ENCODE data around the gene CDHR3.

The CDHR3 gene

DNA sequence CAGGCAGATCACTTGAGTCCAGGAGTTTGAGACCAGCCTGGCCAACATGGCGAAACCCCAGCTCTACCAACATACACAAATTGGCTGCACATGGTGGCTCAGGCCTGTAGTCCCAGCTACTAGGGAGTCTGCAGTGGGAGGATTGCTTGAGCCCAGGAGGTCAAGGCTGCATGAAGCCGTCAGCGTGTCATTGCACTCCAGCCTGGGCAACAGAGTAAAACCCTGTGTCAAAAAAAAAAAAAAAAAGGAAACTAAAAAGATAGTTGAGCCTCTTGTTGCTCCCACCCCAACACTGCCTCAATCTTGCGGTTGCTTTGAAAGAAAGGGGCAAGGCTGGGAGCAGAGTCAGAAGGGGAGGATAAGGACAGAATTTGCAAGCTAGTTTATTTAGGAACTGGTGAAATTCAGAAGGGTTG, 79.1 kb downstream of the CDHR3 start:
- H3K4me3 ChIP-seq (ENCODE audit: low read length), result peak overlapping the region; percentile 43
- H3K4me1 ChIP-seq (ENCODE audit: control insufficient read depth, insufficient read depth, low read length), result peaks cover 48% of the 10 kb centered on the region
- peaks cover 14% of the 10 kb centered on the region for H3K27me3 ChIP-seq (replicated peaks; ENCODE audit: control insufficient read depth, insufficient read depth, low read length)
- H3K36me3 ChIP-seq (ENCODE audit: control insufficient read depth, insufficient read depth, low read length, severe bottlenecking), result no peaks in the 10 kb centered on the region
- DNase-seq (ENCODE audit: low read depth), result no peak
- H3K9ac ChIP-seq (ENCODE audit: low read length), result peak overlapping the region; percentile 22
- H3K9me3 ChIP-seq (ENCODE audit: control insufficient read depth, low read length), result no peaks in the 10 kb centered on the region

DNA sequence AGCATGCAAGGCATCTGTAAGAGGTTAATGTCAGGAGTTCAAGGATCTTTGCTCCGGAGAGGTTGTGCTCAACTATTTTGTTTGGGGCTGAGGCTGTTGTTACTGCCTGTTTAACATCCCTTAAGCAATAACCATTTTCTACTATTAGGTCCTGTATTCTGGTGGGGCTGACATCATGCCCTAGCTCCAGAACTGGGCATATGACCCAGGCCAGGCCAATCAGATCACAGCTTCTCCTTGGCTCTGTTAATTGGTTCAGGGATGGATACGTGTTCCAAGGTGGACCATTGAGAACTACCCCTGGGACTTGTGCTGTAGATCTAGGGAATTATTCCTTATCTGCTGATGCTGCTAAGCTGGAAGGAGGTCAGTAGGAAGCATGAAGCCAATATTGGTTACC, 82.1 kb downstream of the CDHR3 start:
- H3K9ac ChIP-seq (ENCODE audit: low read length), result no peak overlapping the region
- DNase-seq (ENCODE audit: low read depth), result no peak
- H3K36me3 ChIP-seq (ENCODE audit: control insufficient read depth, insufficient read depth, low read length, severe bottlenecking), result no peaks in the 10 kb centered on the region
- peaks cover 14% of the 10 kb centered on the region for H3K27me3 ChIP-seq (replicated peaks; ENCODE audit: control insufficient read depth, insufficient read depth, low read length)
- H3K4me1 ChIP-seq (ENCODE audit: control insufficient read depth, insufficient read depth, low read length), result peaks cover 39% of the 10 kb centered on the region
- H3K4me3 ChIP-seq (ENCODE audit: low read length), result no peak overlapping the region
- H3K9me3 ChIP-seq (ENCODE audit: control insufficient read depth, low read length), result no peaks in the 10 kb centered on the region

- no peaks in the 10 kb centered on the region for H3K9me3 ChIP-seq (ENCODE audit: control insufficient read depth, low read length)
- H3K9ac ChIP-seq (ENCODE audit: low read length), result no peak overlapping the region
- peak; percentile 65 for DNase-seq (ENCODE audit: low read depth)
- peaks cover 14% of the 10 kb centered on the region for H3K27me3 ChIP-seq (replicated peaks; ENCODE audit: control insufficient read depth, insufficient read depth, low read length)
- peaks cover 41% of the 10 kb centered on the region for H3K4me1 ChIP-seq (ENCODE audit: control insufficient read depth, insufficient read depth, low read length)
- no peaks in the 10 kb centered on the region for H3K36me3 ChIP-seq (ENCODE audit: control insufficient read depth, insufficient read depth, low read length, severe bottlenecking)
- no peak overlapping the region for H3K4me3 ChIP-seq (ENCODE audit: low read length)
These were observed 82.5 kb downstream of the CDHR3 start for GRCh38 chr7:106045586-106045985.

DNA sequence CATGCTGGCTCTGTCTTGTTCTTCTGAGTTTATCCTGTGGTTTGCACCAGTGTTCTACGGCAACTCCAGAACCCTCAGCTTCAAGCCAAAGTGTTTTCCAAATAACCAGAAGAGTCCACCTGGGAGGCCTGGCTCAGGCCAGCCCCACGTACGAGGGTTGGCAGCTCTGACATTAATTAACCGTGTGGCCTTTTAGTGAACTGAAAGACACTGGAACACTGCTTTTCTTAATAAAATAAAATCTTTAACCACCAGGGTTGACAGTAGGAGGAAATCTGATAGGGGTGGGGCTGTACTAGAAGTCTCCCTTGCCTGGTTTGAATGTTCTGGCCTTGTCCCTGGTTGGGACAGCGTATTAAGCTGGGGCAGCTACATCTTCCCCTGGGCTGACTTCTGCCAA, 84.1 kb downstream of the CDHR3 start:
- Histone ChIP-seq H3K9me3 (ENCODE audit: control insufficient read depth, low read length) (no peaks in the 10 kb centered on the region), H3K27me3 (replicated peaks; ENCODE audit: control insufficient read depth, insufficient read depth, low read length) (peaks cover 14% of the 10 kb centered on the region), H3K9ac (ENCODE audit: low read length) (no peak overlapping the region), H3K36me3 (ENCODE audit: control insufficient read depth, insufficient read depth, low read length, severe bottlenecking) (no peaks in the 10 kb centered on the region), H3K4me1 (ENCODE audit: control insufficient read depth, insufficient read depth, low read length) (peaks cover 34% of the 10 kb centered on the region), H3K4me3 (ENCODE audit: low read length) (no peak overlapping the region)
- DNase-seq (ENCODE audit: low read depth), result no peak

- no peak overlapping the region for H3K9ac ChIP-seq (ENCODE audit: low read length)
- no peak overlapping the region for H3K4me3 ChIP-seq (ENCODE audit: low read length)
- peaks cover 26% of the 10 kb centered on the region for H3K4me1 ChIP-seq (ENCODE audit: control insufficient read depth, insufficient read depth, low read length)
- peaks cover 14% of the 10 kb centered on the region for H3K27me3 ChIP-seq (replicated peaks; ENCODE audit: control insufficient read depth, insufficient read depth, low read length)
- no peaks in the 10 kb centered on the region for H3K36me3 ChIP-seq (ENCODE audit: control insufficient read depth, insufficient read depth, low read length, severe bottlenecking)
- no peaks in the 10 kb centered on the region for H3K9me3 ChIP-seq (ENCODE audit: control insufficient read depth, low read length)
- no peak for DNase-seq (ENCODE audit: low read depth)
These were observed 85.0 kb downstream of the CDHR3 start for GRCh38 chr7:106047818-106048705.

DNA sequence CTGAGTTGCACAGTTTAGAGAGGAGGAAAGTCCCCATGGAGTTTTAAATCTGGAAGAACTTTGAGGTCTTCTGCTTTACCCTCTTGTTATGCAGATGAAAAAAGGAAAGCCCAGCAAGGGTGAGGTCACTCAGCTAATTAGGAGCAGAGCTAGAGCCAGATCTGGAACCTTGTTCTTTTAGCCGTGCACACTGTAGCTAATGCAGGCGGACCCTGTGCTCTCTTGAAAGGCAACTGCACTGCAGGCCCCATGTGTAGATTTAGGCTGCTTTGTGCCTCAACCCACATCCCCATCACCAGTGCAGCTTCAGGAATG, 85.6 kb downstream of the CDHR3 start:
- Histone ChIP-seq H3K4me3 (ENCODE audit: low read length) (no peak overlapping the region), H3K27me3 (replicated peaks; ENCODE audit: control insufficient read depth, insufficient read depth, low read length) (peaks cover 12% of the 10 kb centered on the region), H3K9ac (ENCODE audit: low read length) (no peak overlapping the region), H3K36me3 (ENCODE audit: control insufficient read depth, insufficient read depth, low read length, severe bottlenecking) (no peaks in the 10 kb centered on the region), H3K9me3 (ENCODE audit: control insufficient read depth, low read length) (no peaks in the 10 kb centered on the region), H3K4me1 (ENCODE audit: control insufficient read depth, insufficient read depth, low read length) (peaks cover 22% of the 10 kb centered on the region)
- DNase-seq (ENCODE audit: low read depth), result no peak

GRCh38 chr7:106049139-106049752, 86.2 kb downstream of the CDHR3 start:
- peaks cover 6% of the 10 kb centered on the region for H3K27me3 ChIP-seq (replicated peaks; ENCODE audit: control insufficient read depth, insufficient read depth, low read length)
- no peaks in the 10 kb centered on the region for H3K9me3 ChIP-seq (ENCODE audit: control insufficient read depth, low read length)
- no peak overlapping the region for H3K9ac ChIP-seq (ENCODE audit: low read length)
- peaks cover 19% of the 10 kb centered on the region for H3K4me1 ChIP-seq (ENCODE audit: control insufficient read depth, insufficient read depth, low read length)
- H3K4me3 ChIP-seq (ENCODE audit: low read length), result no peak overlapping the region
- DNase-seq (ENCODE audit: low read depth), result no peak
- H3K36me3 ChIP-seq (ENCODE audit: control insufficient read depth, insufficient read depth, low read length, severe bottlenecking), result no peaks in the 10 kb centered on the region

- H3K9ac ChIP-seq (ENCODE audit: low read length), result peak overlapping the region; percentile 41
- peak; percentile 78 for DNase-seq (ENCODE audit: low read depth)
- H3K36me3 ChIP-seq (ENCODE audit: control insufficient read depth, insufficient read depth, low read length, severe bottlenecking), result no peaks in the 10 kb centered on the region
- H3K4me1 ChIP-seq (ENCODE audit: control insufficient read depth, insufficient read depth, low read length), result peaks cover 19% of the 10 kb centered on the region
- peak overlapping the region; percentile 23 for H3K4me3 ChIP-seq (ENCODE audit: low read length)
- peaks cover 5% of the 10 kb centered on the region for H3K27me3 ChIP-seq (replicated peaks; ENCODE audit: control insufficient read depth, insufficient read depth, low read length)
- H3K9me3 ChIP-seq (ENCODE audit: control insufficient read depth, low read length), result no peaks in the 10 kb centered on the region
These were observed 87.1 kb downstream of the CDHR3 start for GRCh38 chr7:106050002-106050745.

DNA sequence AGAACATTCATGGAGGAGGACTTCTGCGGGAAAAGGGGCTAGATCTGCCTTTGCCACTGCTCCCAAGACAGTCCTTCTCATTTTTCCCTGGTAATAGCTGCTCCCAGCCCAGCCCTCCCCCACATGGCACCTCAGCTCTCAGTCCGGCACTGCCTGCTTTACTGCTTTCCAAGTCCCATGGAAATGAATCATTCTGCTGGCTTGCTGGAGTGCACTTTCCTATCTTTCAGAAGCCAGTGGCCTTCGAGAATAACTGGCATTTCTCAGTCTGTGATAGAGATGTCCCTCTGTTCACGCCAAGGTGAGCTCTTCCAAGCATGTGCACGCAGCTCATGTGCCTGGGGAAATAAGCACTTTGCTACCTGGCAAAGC, 87.7 kb downstream of the CDHR3 start:
- no peaks in the 10 kb centered on the region for H3K36me3 ChIP-seq (ENCODE audit: control insufficient read depth, insufficient read depth, low read length, severe bottlenecking)
- H3K4me1 ChIP-seq (ENCODE audit: control insufficient read depth, insufficient read depth, low read length), result peaks cover 19% of the 10 kb centered on the region

GRCh38 chr7:106052681-106053080, 89.6 kb downstream of the CDHR3 start:
- Histone ChIP-seq H3K9me3 (ENCODE audit: control insufficient read depth, low read length) (no peaks in the 10 kb centered on the region), H3K36me3 (ENCODE audit: control insufficient read depth, insufficient read depth, low read length, severe bottlenecking) (no peaks in the 10 kb centered on the region), H3K4me3 (ENCODE audit: low read length) (no peak overlapping the region), H3K4me1 (ENCODE audit: control insufficient read depth, insufficient read depth, low read length) (peaks cover 19% of the 10 kb centered on the region), H3K9ac (ENCODE audit: low read length) (no peak overlapping the region), H3K27me3 (replicated peaks; ENCODE audit: control insufficient read depth, insufficient read depth, low read length) (peaks cover 5% of the 10 kb centered on the region)
- DNase-seq (ENCODE audit: low read depth), result no peak

More for the DNA sequence above, 87.7 kb downstream of the CDHR3 start:
- peak; percentile 69 for DNase-seq (ENCODE audit: low read depth)
- Histone ChIP-seq H3K4me3 (ENCODE audit: low read length) (peak overlapping the region; percentile 23), H3K27me3 (replicated peaks; ENCODE audit: control insufficient read depth, insufficient read depth, low read length) (peaks cover 5% of the 10 kb centered on the region), H3K9me3 (ENCODE audit: control insufficient read depth, low read length) (no peaks in the 10 kb centered on the region), H3K9ac (ENCODE audit: low read length) (peak overlapping the region; percentile 41)

DNA sequence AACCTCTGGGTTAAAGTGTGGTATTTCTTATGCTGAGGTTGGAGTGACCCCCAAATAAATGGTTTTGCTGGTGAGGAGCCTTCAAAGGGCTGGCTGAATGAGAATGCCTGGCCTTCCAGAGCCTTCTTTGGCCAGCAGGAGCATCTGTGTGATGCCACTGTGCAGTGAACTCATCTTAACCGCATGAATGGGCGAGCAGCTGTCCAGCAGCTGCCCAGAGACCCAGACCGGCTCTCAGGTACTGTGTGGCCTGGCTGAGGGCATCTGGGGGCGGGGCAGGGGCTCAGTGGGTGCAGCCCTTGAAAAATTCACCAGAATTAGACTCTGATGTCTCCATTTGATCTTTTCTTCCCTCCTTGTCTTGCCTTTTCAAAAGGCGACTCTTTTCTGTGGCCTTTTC, 90.0 kb downstream of the CDHR3 start:
- Histone ChIP-seq H3K4me1 (ENCODE audit: control insufficient read depth, insufficient read depth, low read length) (peaks cover 19% of the 10 kb centered on the region), H3K4me3 (ENCODE audit: low read length) (no peak overlapping the region), H3K9ac (ENCODE audit: low read length) (no peak overlapping the region), H3K36me3 (ENCODE audit: control insufficient read depth, insufficient read depth, low read length, severe bottlenecking) (no peaks in the 10 kb centered on the region), H3K27me3 (replicated peaks; ENCODE audit: control insufficient read depth, insufficient read depth, low read length) (peaks cover 5% of the 10 kb centered on the region), H3K9me3 (ENCODE audit: control insufficient read depth, low read length) (no peaks in the 10 kb centered on the region)
- no peak for DNase-seq (ENCODE audit: low read depth)
